Hepatocyte (in vitro differentiated cells): ENCODE results near the gene IP6K1. TPM values are rescaled to one million over a fixed set of nuclear protein-coding genes. Genes with fewer than 3 reads are reported as not detected.

Experiments used
- DNase-seq: peaks from one replicate; pipeline ENCODE4 v3.0.0-alpha.2; 2016; ENCODE audit warnings: low spot score
- H2AFZ ChIP-seq: fragments of 200-600 bp; sonication (generic); 2 replicates; pipeline ENCODE4 v1.6.0; 2016; ENCODE audit warnings: antibody characterized with exemption, mild to moderate bottlenecking
- H3K27ac ChIP-seq: fragments of 200-600 bp; sonication (generic); 2 replicates; pipeline ENCODE4 v1.5.1; 2016; ENCODE audit warnings: mild to moderate bottlenecking
- H3K27me3 ChIP-seq: fragments of 200-600 bp; sonication (generic); 2 replicates; pipeline ENCODE4 v1.6.1; 2016
- H3K36me3 ChIP-seq: fragments of 200-600 bp; sonication (generic); replicated peaks from 2 replicates; pipeline ENCODE4 v1.5.1; 2016; ENCODE audit warnings: low read depth; ENCODE audit not compliant: insufficient read depth
- H3K4me1 ChIP-seq: fragments of 200-600 bp; sonication (generic); 2 replicates; pipeline ENCODE4 v1.5.1; 2016; ENCODE audit warnings: mild to moderate bottlenecking, moderate library complexity; ENCODE audit not compliant: insufficient read depth
- H3K4me2 ChIP-seq: fragments of 200-600 bp; sonication (generic); 2 replicates; pipeline ENCODE4 v1.6.0; 2016
- H3K4me3 ChIP-seq: fragments of 200-600 bp; sonication (generic); 2 replicates; pipeline ENCODE4 v1.5.1; 2016; ENCODE audit warnings: mild to moderate bottlenecking
- H3K79me2 ChIP-seq: fragments of 200-600 bp; sonication (generic); 2 replicates; pipeline ENCODE4 v1.6.0; 2017; ENCODE audit warnings: mild to moderate bottlenecking
- H3K9me2 ChIP-seq: fragments of 200-600 bp; sonication (generic); replicated peaks from 2 replicates; pipeline ENCODE4 v1.6.0; 2017; ENCODE audit warnings: mild to moderate bottlenecking; ENCODE audit not compliant: insufficient read depth
- H3K9me3 ChIP-seq: fragments of 200-600 bp; sonication (generic); 2 replicates; pipeline ENCODE4 v1.5.1; 2016; ENCODE audit warnings: low read depth, mild to moderate bottlenecking
- H4K20me1 ChIP-seq: fragments of 200-600 bp; sonication (generic); 2 replicates; pipeline ENCODE4 v1.6.0; 2016; ENCODE audit warnings: mild to moderate bottlenecking; ENCODE audit not compliant: insufficient read depth, poor library complexity, severe bottlenecking
- EZH2 ChIP-seq: fragments of 200-600 bp; sonication (generic); IDR thresholded peaks from 2 replicates; pipeline ENCODE4 v1.6.1; 2016; ENCODE audit warnings: antibody characterized with exemption, mild to moderate bottlenecking, borderline replicate concordance
- EZH2phosphoT487 ChIP-seq: fragments of 200-600 bp; sonication (generic); IDR thresholded peaks from one replicate; pipeline ENCODE4 v1.6.1; 2018; ENCODE audit warnings: antibody characterized with exemption, mild to moderate bottlenecking, low read depth, moderate library complexity; ENCODE audit not compliant: unreplicated experiment, severe bottlenecking
- WGBS: methylation state at CpG from one replicate; pipeline ENCODE4 v1.1.6; 2016; ENCODE audit warnings: low lambda C conversion rate; ENCODE audit errors: missing lambda C conversion rate; 5-methylcytosine and 5-hydroxymethylcytosine counted together
- polyA plus RNA-seq: library from polyadenylated mRNA; unstranded; fragments of >200 nt; fragmentation: Nextera tagmentation; extraction: Ambion mirVana; gene quantifications from 2 replicates; pipeline ENCODE4 v1.2.1, GENCODE V29; 2016
- total RNA-seq: library from RNA; depleted of rRNA; stranded (reverse); fragments of >200 nt; gene quantifications from 2 replicates; pipeline ENCODE4 v1.2.3, GENCODE V29; 2014
- TF ChIP-seq, protein P1 (sequence below): fragments of 200-600 bp; sonication (generic); IDR thresholded peaks from 2 replicates; pipeline ENCODE4 v1.5.1; 2016; ENCODE audit warnings: antibody characterized with exemption, mild to moderate bottlenecking; ENCODE audit not compliant: poor library complexity

Gene IP6K1
- total and polyA plus RNA-seq, 2 experiments from 2014 or later = 21.6 to 32.6 TPM

DNA sequence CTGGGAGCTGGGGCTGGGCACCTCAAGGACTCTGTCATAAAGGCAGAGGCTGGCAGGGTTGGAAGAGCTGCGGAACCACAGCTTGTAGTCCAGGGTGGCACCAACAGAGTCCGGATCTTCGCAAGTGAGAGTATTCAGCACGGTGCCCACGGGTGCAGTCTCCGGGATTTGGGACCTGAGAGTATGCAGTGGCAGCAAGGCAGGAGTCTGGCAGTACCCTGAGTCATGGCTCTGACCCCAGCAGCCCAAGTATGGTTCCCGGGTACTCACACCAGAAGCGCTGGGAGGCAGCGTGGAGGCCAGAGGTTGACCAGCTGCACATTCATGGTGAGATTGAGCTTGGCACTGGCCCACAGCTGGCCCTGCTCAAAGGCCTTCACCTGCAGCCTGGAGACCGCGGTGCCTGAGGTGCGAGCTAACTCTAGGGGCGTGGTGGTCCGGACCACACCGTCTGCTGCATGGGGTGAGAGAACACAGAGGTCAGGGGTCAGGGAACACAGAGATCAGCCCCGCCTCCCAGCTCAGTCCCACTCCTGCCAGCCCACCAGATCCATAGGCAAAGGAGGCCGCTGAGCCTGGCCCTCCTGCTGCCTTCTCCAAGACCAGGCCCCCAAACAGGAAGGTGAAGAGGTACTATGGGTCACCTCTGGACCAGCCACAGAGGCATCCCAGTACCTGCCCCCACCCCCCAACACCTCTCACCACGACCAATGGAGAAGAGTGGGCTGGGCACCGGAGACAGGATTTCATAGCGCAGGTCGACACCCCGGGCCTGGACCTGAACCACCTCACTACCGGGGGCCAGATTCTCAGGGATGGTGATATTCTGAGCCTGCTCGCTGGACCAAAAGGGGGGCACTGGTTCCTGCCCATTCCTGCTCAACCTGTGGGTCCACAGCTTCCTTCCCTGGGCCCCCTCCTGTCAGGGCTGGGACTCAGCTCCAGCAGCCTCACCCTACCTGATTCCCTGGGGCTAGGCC lies 8.9 kb upstream of the IP6K1 start:
- WGBS = 90% methylated on average over 24 of the region's 24 CpGs
- no peaks in the 10 kb centered on the region for H3K9me2 ChIP-seq
- no peak overlapping the region for H3K27ac ChIP-seq
- H3K27me3 ChIP-seq = no peaks in the 10 kb centered on the region
- H3K4me1 ChIP-seq = no peaks in the 10 kb centered on the region
- no peaks in the 10 kb centered on the region for H4K20me1 ChIP-seq
- TF ChIP-seq EZH2 (no peak), EZH2phosphoT487 (no peak)
- TF ChIP-seq, protein P1, sequence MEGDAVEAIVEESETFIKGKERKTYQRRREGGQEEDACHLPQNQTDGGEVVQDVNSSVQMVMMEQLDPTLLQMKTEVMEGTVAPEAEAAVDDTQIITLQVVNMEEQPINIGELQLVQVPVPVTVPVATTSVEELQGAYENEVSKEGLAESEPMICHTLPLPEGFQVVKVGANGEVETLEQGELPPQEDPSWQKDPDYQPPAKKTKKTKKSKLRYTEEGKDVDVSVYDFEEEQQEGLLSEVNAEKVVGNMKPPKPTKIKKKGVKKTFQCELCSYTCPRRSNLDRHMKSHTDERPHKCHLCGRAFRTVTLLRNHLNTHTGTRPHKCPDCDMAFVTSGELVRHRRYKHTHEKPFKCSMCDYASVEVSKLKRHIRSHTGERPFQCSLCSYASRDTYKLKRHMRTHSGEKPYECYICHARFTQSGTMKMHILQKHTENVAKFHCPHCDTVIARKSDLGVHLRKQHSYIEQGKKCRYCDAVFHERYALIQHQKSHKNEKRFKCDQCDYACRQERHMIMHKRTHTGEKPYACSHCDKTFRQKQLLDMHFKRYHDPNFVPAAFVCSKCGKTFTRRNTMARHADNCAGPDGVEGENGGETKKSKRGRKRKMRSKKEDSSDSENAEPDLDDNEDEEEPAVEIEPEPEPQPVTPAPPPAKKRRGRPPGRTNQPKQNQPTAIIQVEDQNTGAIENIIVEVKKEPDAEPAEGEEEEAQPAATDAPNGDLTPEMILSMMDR = no peak
- H3K9me3 ChIP-seq = no peaks in the 10 kb centered on the region
- no peak overlapping the region for H3K4me2 ChIP-seq
- H3K4me3 ChIP-seq = no peak overlapping the region
- no peaks in the 10 kb centered on the region for H3K36me3 ChIP-seq
- DNase-seq = no peak
- no peaks in the 10 kb centered on the region for H3K79me2 ChIP-seq
- H2AFZ ChIP-seq = no peak overlapping the region

DNA sequence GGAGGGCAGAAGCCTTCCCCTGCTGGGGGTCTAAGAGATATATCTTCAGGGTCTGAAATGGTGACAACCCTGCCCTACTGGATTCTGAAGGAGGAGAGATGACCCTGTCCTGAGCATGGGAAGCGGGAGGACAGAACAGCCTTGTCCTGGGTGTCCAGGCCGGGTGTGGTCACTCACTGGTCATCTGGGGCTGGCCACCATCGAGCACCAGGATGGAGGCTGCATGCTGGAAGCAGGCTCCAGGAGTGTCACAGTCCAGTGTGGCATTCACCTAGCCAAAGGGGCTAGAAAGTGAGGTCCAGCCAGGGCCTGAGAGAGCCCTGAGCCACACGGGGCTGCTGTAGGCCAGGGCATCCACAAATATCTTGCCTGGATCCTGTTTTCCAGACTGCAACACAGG lies 8.1 kb upstream of the IP6K1 start:
- no peak for DNase-seq
- Histone ChIP-seq H3K79me2 (no peaks in the 10 kb centered on the region), H3K9me3 (no peaks in the 10 kb centered on the region), H3K27ac (no peak overlapping the region), H3K27me3 (no peaks in the 10 kb centered on the region), H2AFZ (no peak overlapping the region), H3K9me2 (no peaks in the 10 kb centered on the region), H3K36me3 (no peaks in the 10 kb centered on the region), H4K20me1 (no peaks in the 10 kb centered on the region), H3K4me2 (no peak overlapping the region), H3K4me3 (no peak overlapping the region), H3K4me1 (no peaks in the 10 kb centered on the region)
- WGBS = 84% methylated on average over 4 of the region's 4 CpGs
- TF ChIP-seq EZH2phosphoT487 (no peak), EZH2 (no peak)
- TF ChIP-seq, protein P1 = no peak

DNA sequence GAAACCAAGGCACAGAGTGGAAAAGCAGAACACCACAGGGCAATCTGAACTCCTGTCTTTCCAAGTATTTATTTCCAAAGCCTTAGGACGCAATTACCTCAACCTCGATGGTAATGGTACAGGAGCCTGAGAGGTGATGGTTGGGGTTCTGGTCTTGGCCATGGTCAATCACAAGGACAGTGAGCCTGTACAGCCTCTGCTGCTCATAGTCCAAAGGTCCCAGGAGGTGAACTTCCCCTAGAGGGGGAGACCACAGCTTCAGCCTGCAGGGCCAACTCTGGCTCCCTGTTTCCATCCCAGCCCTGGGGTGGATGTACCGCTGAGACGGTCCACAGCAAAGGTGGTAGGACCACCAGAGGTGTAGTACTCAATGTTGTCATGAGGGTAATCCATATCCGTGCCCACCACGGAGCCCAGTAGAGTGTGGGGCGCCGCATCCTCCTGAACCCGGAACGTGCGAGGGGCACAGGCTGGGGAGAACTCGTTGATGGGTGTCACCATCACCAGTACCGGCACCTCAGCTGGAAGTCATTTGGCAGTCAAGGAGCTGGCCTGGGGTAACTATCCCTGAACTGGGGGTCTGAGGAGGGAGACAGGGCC lies 7.2 kb upstream of the IP6K1 start:
- Histone ChIP-seq H3K4me1 (no peaks in the 10 kb centered on the region), H2AFZ (no peak overlapping the region)
- WGBS = 93% methylated on average over 13 of the region's 13 CpGs

More for the DNA sequence above, 7.2 kb upstream of the IP6K1 start:
- Histone ChIP-seq H3K9me2 (no peaks in the 10 kb centered on the region), H3K4me2 (no peak overlapping the region), H3K36me3 (no peaks in the 10 kb centered on the region), H4K20me1 (no peaks in the 10 kb centered on the region), H3K9me3 (no peaks in the 10 kb centered on the region), H3K4me3 (no peak overlapping the region), H3K79me2 (no peaks in the 10 kb centered on the region), H3K27me3 (no peaks in the 10 kb centered on the region), H3K27ac (no peak overlapping the region)
- TF ChIP-seq EZH2 (no peak), EZH2phosphoT487 (no peak)
- TF ChIP-seq, protein P1 = no peak
- DNase-seq = no peak
